Stimulated activated naive B cell treated with anti-CD40 and anti-IgM and Interleukin-4, amounts not matched to agents 10 μg/mL and 1 μg/mL and 100 μg/mL, for 72 hours (primary cell): ENCODE data around the gene F3.

Experiments used
- ATAC-seq, 2 donors: fragments of 150-1000 bp; cut with Tn5 transposase; replicated peaks; 2 replicates each; pipeline ENCODE4 v1.10.0; 2021; ENCODE audit warnings: moderate library complexity in 1 of 2
- DNase-seq: peaks from one replicate; pipeline ENCODE4 v3.0.0; 2021
- H3K27ac Mint-ChIP-seq: one replicate; pipeline ENCODE4 v1.8.0; 2022; ENCODE audit warnings: mild to moderate bottlenecking, mixed read lengths
- H3K27me3 Mint-ChIP-seq, 2 donors: one replicate each; pipeline ENCODE4 v1.8.0; 2022; ENCODE audit warnings: mixed read lengths in 2 of 2
- H3K36me3 Mint-ChIP-seq, 2 donors: one replicate each; pipeline ENCODE4 v1.8.0; 2022; ENCODE audit warnings: mixed read lengths in 2 of 2, mild to moderate bottlenecking in 1 of 2
- H3K4me1 Mint-ChIP-seq, 2 donors: one replicate each; pipeline ENCODE4 v1.8.0; 2022; ENCODE audit warnings: mixed read lengths in 2 of 2, mild to moderate bottlenecking in 1 of 2
- H3K4me3 Mint-ChIP-seq, 2 donors: one replicate each; pipeline ENCODE4 v1.8.0; 2022; ENCODE audit warnings: mild to moderate bottlenecking in 2 of 2, mixed read lengths in 2 of 2, moderate library complexity in 1 of 2
- H3K9me3 Mint-ChIP-seq, 2 donors: one replicate each; pipeline ENCODE4 v1.8.0; 2022; ENCODE audit warnings: mixed read lengths in 2 of 2, mild to moderate bottlenecking in 1 of 2

Gene F3

GRCh38 chr1:94528299-94528698, 13.3 kb downstream of the F3 start:
- Mint-ChIP-seq H3K36me3 (no peaks in the 10 kb centered on the region), H3K27ac (no peak overlapping the region), H3K27me3 (no peaks in the 10 kb centered on the region), H3K9me3 (no peaks in the 10 kb centered on the region), H3K4me1 (no peaks in the 10 kb centered on the region), H3K4me3 (no peak overlapping the region)
- DNase-seq (no peak), ATAC-seq (no peak)

GRCh38 chr1:94527447-94528031, 14.0 kb downstream of the F3 start:
- no peaks in the 10 kb centered on the region for H3K9me3 Mint-ChIP-seq
- H3K27me3 Mint-ChIP-seq: no peaks in the 10 kb centered on the region
- no peak overlapping the region for H3K27ac Mint-ChIP-seq
- DNase-seq (no peak), ATAC-seq (no peak)
- H3K36me3 Mint-ChIP-seq: no peaks in the 10 kb centered on the region
- no peaks in the 10 kb centered on the region for H3K4me1 Mint-ChIP-seq
- no peak overlapping the region for H3K4me3 Mint-ChIP-seq

- H3K9me3 Mint-ChIP-seq: no peaks in the 10 kb centered on the region
- ATAC-seq: no peak
- H3K4me1 Mint-ChIP-seq: no peaks in the 10 kb centered on the region
- no peaks in the 10 kb centered on the region for H3K27me3 Mint-ChIP-seq
- H3K36me3 Mint-ChIP-seq: no peaks in the 10 kb centered on the region
- H3K4me3 Mint-ChIP-seq: no peak overlapping the region
- no peak overlapping the region for H3K27ac Mint-ChIP-seq
- no peak for DNase-seq
Measured at GRCh38 chr1:94526152-94526980, 15.2 kb downstream of the F3 start.

- H3K27me3 Mint-ChIP-seq: no peaks in the 10 kb centered on the region
- no peaks in the 10 kb centered on the region for H3K36me3 Mint-ChIP-seq
- H3K4me1 Mint-ChIP-seq: no peaks in the 10 kb centered on the region
Measured at GRCh38 chr1:94524531-94524930, 17.0 kb downstream of the F3 start.

DNA sequence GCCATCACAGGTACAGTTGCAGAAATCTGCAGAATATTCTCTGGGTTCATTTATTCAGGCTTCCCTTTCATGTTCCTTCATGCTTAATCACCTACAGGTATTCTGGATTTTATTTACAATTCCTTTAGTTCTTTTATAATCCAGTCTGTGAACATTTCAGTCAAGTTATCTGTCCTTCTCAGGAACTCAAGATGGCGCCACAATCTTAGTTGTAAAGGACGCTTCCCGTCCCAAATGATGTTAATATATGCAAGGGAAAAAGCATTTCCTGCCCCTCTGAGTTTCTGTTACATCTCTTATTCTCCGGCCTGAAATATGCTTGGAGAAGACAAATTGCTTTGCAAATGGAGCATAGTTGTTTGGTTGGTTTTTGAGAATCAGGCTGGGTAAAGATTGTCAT, 19.3 kb downstream of the F3 start:
- no peak overlapping the region for H3K27ac Mint-ChIP-seq
- no peak overlapping the region for H3K4me3 Mint-ChIP-seq
- H3K36me3 Mint-ChIP-seq: peaks cover 2 to 3% of the 10 kb centered on the region in 2 donors
- H3K27me3 Mint-ChIP-seq: no peaks in the 10 kb centered on the region
- no peak for DNase-seq
- no peaks in the 10 kb centered on the region for H3K9me3 Mint-ChIP-seq
- H3K4me1 Mint-ChIP-seq: no peaks in the 10 kb centered on the region
- no peak for ATAC-seq

More at GRCh38 chr1:94524531-94524930, 17.0 kb downstream of the F3 start:
- no peaks in the 10 kb centered on the region for H3K9me3 Mint-ChIP-seq
- H3K4me3 Mint-ChIP-seq: no peak overlapping the region
- H3K27ac Mint-ChIP-seq: no peak overlapping the region
- DNase-seq: no peak
- no peak for ATAC-seq

- Mint-ChIP-seq H3K4me1 (no peaks in the 10 kb centered on the region), H3K27ac (no peak overlapping the region), H3K9me3 (no peaks in the 10 kb centered on the region), H3K27me3 (no peaks in the 10 kb centered on the region), H3K4me3 (no peak overlapping the region), H3K36me3 (peaks cover 3 to 5% of the 10 kb centered on the region in 2 donors)
- ATAC-seq (no peak), DNase-seq (no peak)
Measured at GRCh38 chr1:94519351-94519750, 22.2 kb downstream of the F3 start.

DNA sequence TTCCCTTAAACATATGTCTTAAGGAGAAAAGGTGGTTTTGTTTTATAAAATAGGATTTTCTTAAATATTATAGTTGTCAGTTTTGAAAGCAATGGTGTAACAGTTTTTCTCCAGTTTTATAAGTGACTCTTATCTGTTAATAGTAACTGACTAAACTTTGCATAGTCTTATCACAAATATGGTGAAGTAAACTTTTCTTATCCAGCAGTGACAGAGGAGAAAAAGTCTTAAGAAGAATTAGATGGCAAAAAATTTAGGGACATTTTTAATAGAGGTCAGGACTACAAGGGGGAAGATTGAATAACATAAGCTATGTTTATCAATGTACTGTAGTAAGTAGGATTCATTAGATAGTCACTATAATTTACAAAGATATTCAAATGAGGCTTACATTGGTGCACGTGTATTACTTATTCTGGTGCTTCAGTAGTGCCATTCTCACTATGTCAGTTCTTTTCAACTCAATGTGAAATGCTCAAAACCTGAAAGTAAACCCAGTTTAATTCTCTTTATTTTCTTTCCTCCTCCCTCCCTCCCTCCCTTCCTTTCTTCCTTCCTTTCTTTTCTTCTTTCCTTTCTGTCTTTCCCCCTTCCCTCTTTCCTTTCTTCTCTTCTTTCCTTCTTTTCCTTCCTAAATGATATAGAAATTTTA, 26.1 kb downstream of the F3 start:
- ATAC-seq (no peak), DNase-seq (no peak)
- no peaks in the 10 kb centered on the region for H3K9me3 Mint-ChIP-seq
- peaks cover 10 to 15% of the 10 kb centered on the region in 2 donors for H3K36me3 Mint-ChIP-seq
- no peak overlapping the region for H3K4me3 Mint-ChIP-seq
- H3K27me3 Mint-ChIP-seq: no peaks in the 10 kb centered on the region
- no peak overlapping the region for H3K27ac Mint-ChIP-seq
- no peaks in the 10 kb centered on the region for H3K4me1 Mint-ChIP-seq

DNA sequence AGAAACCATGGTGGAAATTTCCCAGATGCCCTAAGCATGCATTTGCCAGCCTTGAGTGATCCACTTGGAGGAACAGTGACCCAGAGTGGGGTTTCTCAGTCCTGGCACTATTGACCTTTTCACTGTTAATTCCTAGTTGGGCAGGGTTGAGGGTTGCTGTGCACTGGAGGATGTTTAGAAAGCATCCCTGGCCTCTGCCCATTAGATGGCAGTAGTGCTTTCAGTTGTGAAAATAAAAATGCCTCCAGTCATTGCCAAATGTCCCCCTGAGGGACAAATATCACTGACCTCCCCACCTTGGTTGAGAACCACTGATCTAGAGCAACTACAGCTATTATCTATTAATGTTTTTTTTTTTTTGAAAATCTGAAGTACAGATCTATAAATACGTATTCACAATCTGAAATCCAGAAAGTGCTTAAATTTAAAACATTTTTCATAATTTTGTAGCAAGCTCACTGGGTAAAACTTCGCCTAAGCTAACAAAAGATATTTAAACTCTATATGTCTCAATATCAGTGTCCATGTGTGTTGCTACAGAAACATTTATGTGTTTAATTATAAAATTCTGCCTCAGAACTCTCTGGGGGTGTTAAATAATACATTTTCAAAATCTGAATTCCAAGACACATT, 27.3 kb downstream of the F3 start:
- DNase-seq (no peak), ATAC-seq (peak; percentile 42 to 43)
- Mint-ChIP-seq H3K4me1 (no peaks in the 10 kb centered on the region), H3K36me3 (peaks cover 19 to 22% of the 10 kb centered on the region in 2 donors), H3K9me3 (no peaks in the 10 kb centered on the region), H3K27me3 (no peaks in the 10 kb centered on the region), H3K4me3 (no peak overlapping the region), H3K27ac (no peak overlapping the region)

DNA sequence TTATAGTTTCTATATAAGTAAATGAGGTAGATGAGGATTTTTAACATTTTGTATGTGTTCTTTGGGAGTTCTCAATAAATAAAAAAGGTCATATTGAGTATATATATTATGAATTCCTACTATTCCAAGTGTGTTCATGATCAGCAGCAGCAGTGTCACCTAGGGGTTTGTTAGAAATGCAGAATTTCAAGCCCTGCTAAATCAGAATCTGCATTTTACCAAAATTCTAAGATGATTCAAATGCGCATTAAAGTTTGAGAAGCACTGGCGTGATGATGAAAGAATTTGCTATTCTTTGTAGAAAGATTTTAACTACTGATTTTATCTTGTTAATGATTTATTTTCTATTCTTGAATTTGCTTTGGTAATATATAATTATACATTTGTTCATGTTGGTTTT, 28.7 kb downstream of the F3 start:
- ATAC-seq (no peak), DNase-seq (no peak)
- no peak overlapping the region for H3K4me3 Mint-ChIP-seq
- H3K27ac Mint-ChIP-seq: no peak overlapping the region
- H3K36me3 Mint-ChIP-seq: peaks cover 23 to 24% of the 10 kb centered on the region in 2 donors
- no peaks in the 10 kb centered on the region for H3K9me3 Mint-ChIP-seq
- no peaks in the 10 kb centered on the region for H3K4me1 Mint-ChIP-seq
- no peaks in the 10 kb centered on the region for H3K27me3 Mint-ChIP-seq

DNA sequence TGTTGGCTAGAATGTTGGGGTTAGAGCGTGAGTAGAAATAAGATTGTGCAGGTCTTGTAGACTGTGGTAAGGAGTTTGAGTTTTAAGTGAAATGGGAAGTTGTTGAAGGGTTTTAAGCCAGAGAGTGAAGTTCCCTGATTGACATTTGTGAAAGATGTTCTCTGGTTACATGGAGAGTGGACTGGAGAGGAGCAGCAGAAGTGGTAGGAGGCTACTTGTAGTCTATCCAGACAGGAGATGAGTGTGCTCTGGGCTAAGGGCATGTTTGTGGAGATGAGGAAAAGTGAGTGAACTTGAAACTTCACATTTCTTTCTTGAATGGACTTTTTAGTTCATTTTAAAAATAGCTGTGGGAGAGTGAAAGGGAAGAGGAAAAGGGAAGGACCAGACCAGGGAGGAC, 37.0 kb downstream of the F3 start:
- no peaks in the 10 kb centered on the region for H3K27me3 Mint-ChIP-seq
- DNase-seq (no peak), ATAC-seq (no peak)
- H3K36me3 Mint-ChIP-seq: peaks cover 39 to 40% of the 10 kb centered on the region in 2 donors
- H3K4me1 Mint-ChIP-seq: peaks cover 6 to 13% of the 10 kb centered on the region in 2 donors
- H3K9me3 Mint-ChIP-seq: no peaks in the 10 kb centered on the region
- no peak overlapping the region for H3K4me3 Mint-ChIP-seq
- H3K27ac Mint-ChIP-seq: no peak overlapping the region

DNA sequence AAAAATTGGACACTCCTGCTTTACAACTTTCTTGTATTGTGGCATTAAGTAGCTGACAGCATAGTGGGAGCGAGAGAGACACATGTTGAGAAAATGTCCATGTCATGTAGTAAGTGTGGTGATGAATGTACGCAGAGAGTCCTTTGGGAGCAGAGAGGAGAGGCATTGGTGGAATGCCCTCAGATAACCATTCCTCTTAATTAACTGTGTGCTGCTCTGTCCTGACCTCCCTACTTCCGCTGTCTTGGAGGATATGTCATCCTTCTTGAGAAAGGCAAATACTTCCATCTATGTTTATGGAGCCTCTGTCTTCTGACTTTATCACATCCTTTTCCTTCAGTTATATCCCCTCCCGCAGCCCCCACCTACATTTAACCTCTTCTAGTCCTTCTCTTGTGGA, 38.4 kb downstream of the F3 start:
- Mint-ChIP-seq H3K36me3 (peaks cover 32 to 42% of the 10 kb centered on the region in 2 donors), H3K27me3 (no peaks in the 10 kb centered on the region), H3K4me3 (no peak overlapping the region), H3K9me3 (no peaks in the 10 kb centered on the region), H3K27ac (no peak overlapping the region), H3K4me1 (peaks cover 6 to 13% of the 10 kb centered on the region in 2 donors)
- ATAC-seq: no peak
- DNase-seq: no peak

DNA sequence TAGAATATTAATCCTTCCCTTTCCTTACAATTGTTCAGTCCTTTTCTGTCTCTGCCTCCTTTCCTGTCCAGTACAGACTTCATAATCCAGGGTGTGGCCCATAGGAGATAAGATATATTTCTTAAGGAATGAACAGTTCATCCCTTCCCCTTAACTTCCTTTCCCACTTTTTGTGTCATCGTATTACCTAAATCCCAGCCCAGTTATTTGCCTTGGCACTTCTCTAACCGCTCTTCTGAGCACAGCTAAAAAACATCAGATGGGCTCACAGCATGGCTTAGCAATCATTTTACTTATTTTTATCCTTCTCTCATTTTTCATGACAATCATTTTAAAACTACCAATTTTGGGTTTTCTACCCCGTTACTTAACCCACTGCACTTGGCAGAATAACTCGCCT, 39.6 kb downstream of the F3 start:
- Mint-ChIP-seq H3K4me1 (peaks cover 6 to 13% of the 10 kb centered on the region in 2 donors), H3K27ac (no peak overlapping the region), H3K9me3 (no peaks in the 10 kb centered on the region), H3K4me3 (no peak overlapping the region), H3K36me3 (peaks cover 30 to 46% of the 10 kb centered on the region in 2 donors), H3K27me3 (no peaks in the 10 kb centered on the region)
- ATAC-seq (no peak), DNase-seq (no peak)

- peaks cover 6 to 13% of the 10 kb centered on the region in 2 donors for H3K4me1 Mint-ChIP-seq
- DNase-seq: no peak
- H3K27ac Mint-ChIP-seq: no peak overlapping the region
- peaks cover 30 to 47% of the 10 kb centered on the region in 2 donors for H3K36me3 Mint-ChIP-seq
- no peak overlapping the region for H3K4me3 Mint-ChIP-seq
- H3K27me3 Mint-ChIP-seq: no peaks in the 10 kb centered on the region
- H3K9me3 Mint-ChIP-seq: no peaks in the 10 kb centered on the region
- no peak for ATAC-seq
Measured at GRCh38 chr1:94501426-94501825, 40.1 kb downstream of the F3 start.

GRCh38 chr1:94496076-94496755, 45.3 kb downstream of the F3 start:
- H3K9me3 Mint-ChIP-seq: no peaks in the 10 kb centered on the region
- no peak overlapping the region for H3K27ac Mint-ChIP-seq
- H3K36me3 Mint-ChIP-seq: peaks cover 17 to 35% of the 10 kb centered on the region in 2 donors
- H3K27me3 Mint-ChIP-seq: no peaks in the 10 kb centered on the region
- no peak overlapping the region for H3K4me3 Mint-ChIP-seq
- no peak for ATAC-seq
- no peaks in the 10 kb centered on the region for H3K4me1 Mint-ChIP-seq
- DNase-seq: no peak
